ENCODE measurements around the gene ATP9A. TPM values are rescaled to one million over a fixed set of nuclear protein-coding genes. Genes with fewer than 3 reads are reported as not detected.

Gene ATP9A
- total and polyA plus RNA-seq, 2 donors (not counting 3 experiments of a cell fraction or from before 2014, with no cell fraction given), result 20.9 to 41.5 TPM

DNA sequence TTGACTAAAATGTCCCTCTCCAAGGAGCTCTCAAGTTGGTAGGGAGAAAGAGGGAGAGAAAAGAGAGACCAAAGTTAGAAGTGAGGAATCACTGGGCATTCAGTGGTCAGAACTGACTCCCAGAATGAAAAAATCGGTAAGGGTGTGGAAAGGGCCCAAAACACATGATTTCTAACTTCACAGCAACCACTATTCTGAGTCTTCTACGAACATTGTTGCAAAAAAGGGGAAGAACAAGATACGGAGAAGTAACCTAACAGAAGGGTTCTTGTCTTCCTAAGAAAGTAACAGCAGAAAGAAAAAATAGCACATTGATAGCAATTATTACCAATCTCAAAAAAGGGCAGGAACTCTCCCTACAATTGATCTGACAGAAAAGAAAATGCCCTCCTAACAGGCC lies 65.6 kb downstream of the ATP9A start:
- H3K9ac ChIP-seq (replicated peaks; ENCODE audit: extremely low read depth, insufficient read depth, low read length), result no peak overlapping the region
- no peaks in the 10 kb centered on the region for H4K20me1 ChIP-seq (replicated peaks; ENCODE audit: control insufficient read depth, extremely low read depth, insufficient read depth, low read length)
- no TSS peak for BruUV-seq (replicated peaks)
- H3K4me1 ChIP-seq (ENCODE audit: control insufficient read depth, extremely low read depth, insufficient read depth, low read length), result peaks cover 4% of the 10 kb centered on the region
- H3K4me3 ChIP-seq (replicated peaks in 1 of 3; ENCODE audit: insufficient read depth in 1 of 3, low read depth in 1 of 3, low read length in 3 of 3), result no peak overlapping the region
- no peaks in the 10 kb centered on the region for H3K36me3 ChIP-seq (ENCODE audit: control insufficient read depth in 2 of 2, extremely low read depth in 1 of 2, insufficient read depth in 2 of 2, low read length in 2 of 2)
- no peaks in the 10 kb centered on the region for H3K9me3 ChIP-seq (replicated peaks; ENCODE audit: control insufficient read depth, insufficient read depth, low read length)
- no peak overlapping the region for H2AFZ ChIP-seq (ENCODE audit: low read depth, low read length)
- no peaks in the 10 kb centered on the region for H3K27me3 ChIP-seq (ENCODE audit: control insufficient read depth in 2 of 2, insufficient read depth in 2 of 2, low read length in 2 of 2)
- intact Hi-C loops (cut with micrococcal nuclease) (loop anchor here (5.0 kb wide), 1 partner anchor 265 kb away; no protein-coding TSS in a partner anchor), dilution Hi-C loops (cut with MboI; ENCODE audit: extremely low pct_ligation_motif_present, low sequenced_read_pairs) (no loop called here)
- DNase-seq (ENCODE audit: low read depth, low spot score) (no peak), FAIRE-seq (no peak)
- H3K9me1 ChIP-seq (replicated peaks; ENCODE audit: control insufficient read depth, extremely low read depth, insufficient read depth, low read length), result no peaks in the 10 kb centered on the region
- no peak overlapping the region for H3K4me2 ChIP-seq (ENCODE audit: insufficient read depth, low read length)
- no peak overlapping the region for H3K27ac ChIP-seq (ENCODE audit: insufficient read depth, low read depth, low read length)
- no peaks in the 10 kb centered on the region for H3K79me2 ChIP-seq (ENCODE audit: control insufficient read depth, insufficient read depth, low read length)
- TF ChIP-seq JUN (IDR thresholded peaks at IDR 0.05; ENCODE audit: borderline replicate concordance, insufficient read depth, insufficient read length, low read depth) (no peak), EZH2 (IDR thresholded peaks at IDR 0.05; ENCODE audit: borderline replicate concordance, low read depth, low read length, severe bottlenecking) (no peak)
- CTCF ChIA-PET, result no interaction called here
- POLR2A ChIA-PET, result no interaction called here

DNA sequence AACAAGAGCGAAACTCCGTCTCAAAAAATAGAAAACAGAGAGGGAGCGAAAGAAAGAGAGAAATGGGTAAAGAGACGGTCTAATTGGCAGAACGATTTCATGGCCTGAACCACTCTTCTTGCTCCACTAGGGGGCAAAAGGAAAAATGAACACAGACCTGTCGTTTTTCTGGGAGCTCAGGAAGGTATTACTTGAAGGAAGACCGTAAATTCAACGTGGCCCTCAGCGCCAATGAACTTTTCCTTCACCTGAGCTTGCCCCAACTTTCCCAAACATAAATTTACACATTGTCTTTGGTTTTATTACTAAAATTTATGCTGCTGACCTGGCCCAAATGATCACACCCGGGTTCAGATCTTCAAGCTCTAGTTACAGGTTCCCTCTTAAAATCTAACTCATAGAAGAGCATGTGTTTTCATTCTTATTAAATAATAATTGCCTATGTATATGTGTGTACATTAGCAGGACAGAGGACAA lies 67.3 kb downstream of the ATP9A start:
- Histone ChIP-seq H3K4me1 (ENCODE audit: control insufficient read depth, extremely low read depth, insufficient read depth, low read length) (peaks cover 21% of the 10 kb centered on the region), H3K79me2 (ENCODE audit: control insufficient read depth, insufficient read depth, low read length) (no peaks in the 10 kb centered on the region), H4K20me1 (replicated peaks; ENCODE audit: control insufficient read depth, extremely low read depth, insufficient read depth, low read length) (no peaks in the 10 kb centered on the region), H2AFZ (ENCODE audit: low read depth, low read length) (no peak overlapping the region), H3K9me1 (replicated peaks; ENCODE audit: control insufficient read depth, extremely low read depth, insufficient read depth, low read length) (no peaks in the 10 kb centered on the region), H3K4me2 (ENCODE audit: insufficient read depth, low read length) (no peak overlapping the region), H3K36me3 (ENCODE audit: control insufficient read depth in 2 of 2, extremely low read depth in 1 of 2, insufficient read depth in 2 of 2, low read length in 2 of 2) (no peaks in the 10 kb centered on the region), H3K9ac (replicated peaks; ENCODE audit: extremely low read depth, insufficient read depth, low read length) (no peak overlapping the region), H3K9me3 (replicated peaks; ENCODE audit: control insufficient read depth, insufficient read depth, low read length) (no peaks in the 10 kb centered on the region), H3K27me3 (ENCODE audit: control insufficient read depth in 2 of 2, insufficient read depth in 2 of 2, low read length in 2 of 2) (no peaks in the 10 kb centered on the region), H3K27ac (ENCODE audit: insufficient read depth, low read depth, low read length) (no peak overlapping the region), H3K4me3 (replicated peaks in 1 of 3; ENCODE audit: insufficient read depth in 1 of 3, low read depth in 1 of 3, low read length in 3 of 3) (no peak overlapping the region)
- peak; percentile 81 for FAIRE-seq
- peak; percentile 65 for DNase-seq (ENCODE audit: low read depth, low spot score)
- dilution Hi-C loops (cut with MboI; ENCODE audit: extremely low pct_ligation_motif_present, low sequenced_read_pairs), result no loop called here
- intact Hi-C loops (cut with micrococcal nuclease), result loop anchor here (1.0 to 5.0 kb wide), 4 partner anchors 62 to 382 kb away; no protein-coding TSS in a partner anchor
- TF ChIP-seq, protein P1, sequence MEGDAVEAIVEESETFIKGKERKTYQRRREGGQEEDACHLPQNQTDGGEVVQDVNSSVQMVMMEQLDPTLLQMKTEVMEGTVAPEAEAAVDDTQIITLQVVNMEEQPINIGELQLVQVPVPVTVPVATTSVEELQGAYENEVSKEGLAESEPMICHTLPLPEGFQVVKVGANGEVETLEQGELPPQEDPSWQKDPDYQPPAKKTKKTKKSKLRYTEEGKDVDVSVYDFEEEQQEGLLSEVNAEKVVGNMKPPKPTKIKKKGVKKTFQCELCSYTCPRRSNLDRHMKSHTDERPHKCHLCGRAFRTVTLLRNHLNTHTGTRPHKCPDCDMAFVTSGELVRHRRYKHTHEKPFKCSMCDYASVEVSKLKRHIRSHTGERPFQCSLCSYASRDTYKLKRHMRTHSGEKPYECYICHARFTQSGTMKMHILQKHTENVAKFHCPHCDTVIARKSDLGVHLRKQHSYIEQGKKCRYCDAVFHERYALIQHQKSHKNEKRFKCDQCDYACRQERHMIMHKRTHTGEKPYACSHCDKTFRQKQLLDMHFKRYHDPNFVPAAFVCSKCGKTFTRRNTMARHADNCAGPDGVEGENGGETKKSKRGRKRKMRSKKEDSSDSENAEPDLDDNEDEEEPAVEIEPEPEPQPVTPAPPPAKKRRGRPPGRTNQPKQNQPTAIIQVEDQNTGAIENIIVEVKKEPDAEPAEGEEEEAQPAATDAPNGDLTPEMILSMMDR (IDR thresholded peaks at IDR 0.05; ENCODE audit: extremely low read depth in 1 of 2, insufficient read depth in 1 of 2, low read depth in 1 of 2, low read length in 2 of 2), result peak; percentile 55 to 69
- no peak for TF ChIP-seq FOS (IDR thresholded peaks at IDR 0.05; ENCODE audit: borderline replicate concordance, insufficient read depth, low read length)
- no peak for TF ChIP-seq POLR2A (IDR thresholded peaks at IDR 0.05; ENCODE audit: low read depth, low read length)
- POLR2A ChIA-PET, result no interaction called here
- CTCF ChIA-PET, result interaction anchor here (0.6 to 2.4 kb wide), 77 partner anchors 10 to 713 kb away, joined by 3 to 49 read pairs (median 4); partner anchors contain the start of genes ATP9A and SALL4
- BruUV-seq (replicated peaks), result no TSS peak
